Lung (tissue), 12 donors: ENCODE data around the gene USP53. TPM values are rescaled to one million over a fixed set of nuclear protein-coding genes. Genes with fewer than 3 reads are reported as not detected.
A peak's percentile ranks its signal among the peaks of the same experiment; 100 is the strongest.

ENCODE experiments used
- ATAC-seq: fragments of 200-7000 bp; cut with Tn5 transposase; one replicate; pipeline ENCODE4 v1.9.1; 2020; ENCODE audit warnings: moderate number of reproducible peaks; ENCODE audit not compliant: insufficient read depth, low FRiP score
- DNase-seq, 3 donors: peaks; one replicate each; pipeline ENCODE4 v3.0.0-alpha.2; 2013 to 2017
- H3K27ac ChIP-seq, 2 donors: one replicate each; pipeline ENCODE4 v1.5.1; 2013; ENCODE audit warnings: mild to moderate bottlenecking in 2 of 2, moderate library complexity in 2 of 2, control low read depth in 1 of 2, inconsistent platforms in 1 of 2, low read depth in 1 of 2, low read length in 1 of 2
- H3K27me3 ChIP-seq, 3 donors: one replicate each; pipeline ENCODE4 v1.5.1; 2013; ENCODE audit warnings: low read length in 2 of 3; ENCODE audit not compliant: control insufficient read depth in 3 of 3, insufficient read depth in 3 of 3
- H3K36me3 ChIP-seq, 4 donors: one replicate each; pipeline ENCODE4 v1.5.1; 2013; ENCODE audit warnings: low read length in 4 of 4, mild to moderate bottlenecking in 1 of 4, moderate library complexity in 1 of 4; ENCODE audit not compliant: control insufficient read depth in 4 of 4, insufficient read depth in 4 of 4
- H3K4me1 ChIP-seq, 5 donors: one replicate each; pipeline ENCODE4 v1.5.1; 2013; ENCODE audit warnings: low read length in 5 of 5, mild to moderate bottlenecking in 2 of 5, moderate library complexity in 1 of 5; ENCODE audit not compliant: control insufficient read depth in 5 of 5, insufficient read depth in 5 of 5
- H3K4me3 ChIP-seq: one replicate; pipeline ENCODE4 v1.5.1; 2013; ENCODE audit warnings: mild to moderate bottlenecking, control low read depth, moderate library complexity
- H3K9ac ChIP-seq, 2 donors: one replicate each; pipeline ENCODE4 v1.5.1; 2013; ENCODE audit warnings: low read length in 2 of 2, control low read depth in 1 of 2; ENCODE audit not compliant: insufficient read depth in 1 of 2
- H3K9me3 ChIP-seq, 4 donors: one replicate each; pipeline ENCODE4 v1.5.1; 2013; ENCODE audit warnings: low read length in 3 of 4, mild to moderate bottlenecking in 1 of 4, moderate library complexity in 1 of 4; ENCODE audit not compliant: control insufficient read depth in 4 of 4, insufficient read depth in 3 of 4
- WGBS, 2 donors: extraction: QIAGEN DNeasy Blood & Tissue Kit; methylation state at CpG; one replicate each; pipeline ENCODE4 v1.1.7; 2013; 5-methylcytosine and 5-hydroxymethylcytosine counted together
- polyA plus RNA-seq, 2 donors: library from polyadenylated mRNA; stranded (reverse); fragments of 200-250 nt; gene quantifications; one replicate each; pipeline ENCODE4 v1.2.1, GENCODE V29; 2013
- total RNA-seq, 2 donors: library from RNA; depleted of rRNA in 1 of 2; stranded (reverse); fragments of >200 nt in 1 of 2; gene quantifications; one replicate each; pipeline ENCODE4 v1.2.1, GENCODE V29; 2014 to 2021
- TF ChIP-seq, protein P1 (sequence below): IDR thresholded peaks from 2 replicates; pipeline ENCODE4 v1.5.1; 2012; ENCODE audit warnings: mild to moderate bottlenecking; ENCODE audit errors: control extremely low read depth, extremely low read depth
- donor health status: control.
- donor health status: control.
- donor health status: Bipolar disorder and iron deficiency.
- donor health status: healthy.
- donor health status: DM: yes; HTN: yes; CAD: no.

USP53 gene
- total and polyA plus RNA-seq, 4 donors: 13.0 to 54.6 (median 26.3) TPM

DNA sequence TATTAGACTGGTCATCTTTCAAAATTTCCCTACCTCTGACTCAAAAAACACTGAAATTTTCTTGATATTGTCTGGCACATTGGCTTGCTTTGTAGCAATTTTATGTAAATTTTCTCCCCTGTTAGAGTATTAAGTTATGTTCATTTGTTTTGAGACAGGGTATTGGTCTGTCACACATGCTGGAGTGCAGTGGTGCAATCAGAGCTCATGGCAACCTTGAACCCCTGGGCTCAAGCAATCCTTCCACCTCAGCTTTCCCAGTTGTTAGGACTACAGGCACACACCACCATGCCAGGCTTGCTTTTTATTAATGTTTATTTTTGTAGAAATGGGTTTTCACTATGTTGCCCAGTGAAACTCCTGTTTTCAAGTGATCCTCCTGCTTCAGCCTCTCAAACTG is 91.9 kb downstream of the USP53 start:
- no peak for ATAC-seq
- Histone ChIP-seq H3K27me3 (no peaks in the 10 kb centered on the region), H3K27ac (no peak overlapping the region), H3K9ac (no peak overlapping the region), H3K4me3 (no peak overlapping the region), H3K36me3 (peaks cover 0 to 6% (median 0%) of the 10 kb centered on the region in 4 donors), H3K9me3 (no peaks in the 10 kb centered on the region), H3K4me1 (peaks cover 0 to 4% (median 0%) of the 10 kb centered on the region in 5 donors)
- no peak for DNase-seq
- TF ChIP-seq, protein P1, sequence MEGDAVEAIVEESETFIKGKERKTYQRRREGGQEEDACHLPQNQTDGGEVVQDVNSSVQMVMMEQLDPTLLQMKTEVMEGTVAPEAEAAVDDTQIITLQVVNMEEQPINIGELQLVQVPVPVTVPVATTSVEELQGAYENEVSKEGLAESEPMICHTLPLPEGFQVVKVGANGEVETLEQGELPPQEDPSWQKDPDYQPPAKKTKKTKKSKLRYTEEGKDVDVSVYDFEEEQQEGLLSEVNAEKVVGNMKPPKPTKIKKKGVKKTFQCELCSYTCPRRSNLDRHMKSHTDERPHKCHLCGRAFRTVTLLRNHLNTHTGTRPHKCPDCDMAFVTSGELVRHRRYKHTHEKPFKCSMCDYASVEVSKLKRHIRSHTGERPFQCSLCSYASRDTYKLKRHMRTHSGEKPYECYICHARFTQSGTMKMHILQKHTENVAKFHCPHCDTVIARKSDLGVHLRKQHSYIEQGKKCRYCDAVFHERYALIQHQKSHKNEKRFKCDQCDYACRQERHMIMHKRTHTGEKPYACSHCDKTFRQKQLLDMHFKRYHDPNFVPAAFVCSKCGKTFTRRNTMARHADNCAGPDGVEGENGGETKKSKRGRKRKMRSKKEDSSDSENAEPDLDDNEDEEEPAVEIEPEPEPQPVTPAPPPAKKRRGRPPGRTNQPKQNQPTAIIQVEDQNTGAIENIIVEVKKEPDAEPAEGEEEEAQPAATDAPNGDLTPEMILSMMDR: no peak

GRCh38 chr4:119307606-119308005 is 95.1 kb downstream of the USP53 start:
- no peak for ATAC-seq
- DNase-seq: peak in 1 of 3 donors; percentile 23
- Histone ChIP-seq H3K27me3 (no peaks in the 10 kb centered on the region), H3K4me3 (no peak overlapping the region), H3K9me3 (no peaks in the 10 kb centered on the region), H3K9ac (no peak overlapping the region), H3K36me3 (no peaks in the 10 kb centered on the region), H3K4me1 (no peaks in the 10 kb centered on the region), H3K27ac (no peak overlapping the region)
- TF ChIP-seq, protein P1: no peak

- Histone ChIP-seq H3K9me3 (no peaks in the 10 kb centered on the region), H3K27me3 (no peaks in the 10 kb centered on the region), H3K9ac (no peak overlapping the region), H3K4me3 (no peak overlapping the region), H3K36me3 (no peaks in the 10 kb centered on the region), H3K27ac (no peak overlapping the region), H3K4me1 (no peaks in the 10 kb centered on the region)
- TF ChIP-seq, protein P1: no peak
- DNase-seq (no peak), ATAC-seq (no peak)
- WGBS, 2 donors: 56 to 81% methylated on average over 1 of the region's 1 CpG
Observed at GRCh38 chr4:119310826-119311225, 98.3 kb downstream of the USP53 start.

- DNase-seq (no peak), ATAC-seq (no peak)
- TF ChIP-seq, protein P1: no peak
- Histone ChIP-seq H3K9ac (no peak overlapping the region), H3K9me3 (no peaks in the 10 kb centered on the region), H3K4me3 (no peak overlapping the region), H3K4me1 (no peaks in the 10 kb centered on the region), H3K27ac (no peak overlapping the region), H3K27me3 (no peaks in the 10 kb centered on the region), H3K36me3 (no peaks in the 10 kb centered on the region)
Observed at GRCh38 chr4:119313237-119313636, 100.7 kb downstream of the USP53 start.
